Daoy (cell line): ENCODE measurements around the gene AS3MT. TPM values are rescaled to one million over a fixed set of nuclear protein-coding genes. Genes with fewer than 3 reads are reported as not detected.

Experiments used
- DNase-seq: peaks from one replicate; pipeline ENCODE4 v3.0.0-alpha.2; 2015; ENCODE audit warnings: low read depth
- total RNA-seq: library from RNA; depleted of rRNA; stranded (reverse); fragments of >200 nt; shearing (Covaris generic); gene quantifications from 2 replicates; pipeline ENCODE4 v1.2.3, GENCODE V29; 2014

The AS3MT gene
- total RNA-seq, 1 experiment from 2014 or later, result 0.34 TPM

DNA sequence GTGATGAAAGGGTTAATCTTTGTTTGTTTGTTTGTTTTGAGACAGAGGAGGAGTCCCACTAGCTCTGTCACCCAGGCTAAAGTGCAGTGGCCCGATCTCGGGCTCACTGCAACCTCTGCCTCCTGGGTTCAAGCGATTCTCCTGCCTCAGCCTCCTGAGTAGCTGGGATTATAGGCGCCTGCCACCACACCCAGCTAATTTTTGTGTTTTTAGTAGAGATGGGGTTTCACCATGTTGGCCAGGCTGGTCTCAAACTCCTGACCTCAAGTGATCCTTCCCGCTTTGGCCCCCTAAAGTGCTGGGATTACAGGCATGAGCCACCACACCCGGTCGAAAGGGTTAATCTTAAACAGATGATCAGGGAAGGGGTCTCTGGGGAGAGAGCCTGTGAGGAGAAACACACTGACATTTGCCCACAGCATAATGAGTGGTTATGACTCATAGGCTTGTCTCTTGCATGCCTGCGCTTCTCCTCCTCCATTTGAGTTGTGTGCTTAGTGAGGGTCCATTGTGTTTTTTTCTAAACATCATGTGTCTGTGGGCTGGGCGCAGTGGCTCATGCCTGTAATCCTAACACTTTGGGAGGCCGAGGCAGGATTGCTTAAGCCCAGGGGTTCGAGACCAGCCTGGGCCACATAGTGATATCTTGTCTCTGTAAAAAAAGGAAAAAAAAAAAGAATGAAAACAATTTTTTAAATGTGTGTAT, 13.4 kb upstream of the AS3MT start:
- peak; percentile 91 for DNase-seq

DNA sequence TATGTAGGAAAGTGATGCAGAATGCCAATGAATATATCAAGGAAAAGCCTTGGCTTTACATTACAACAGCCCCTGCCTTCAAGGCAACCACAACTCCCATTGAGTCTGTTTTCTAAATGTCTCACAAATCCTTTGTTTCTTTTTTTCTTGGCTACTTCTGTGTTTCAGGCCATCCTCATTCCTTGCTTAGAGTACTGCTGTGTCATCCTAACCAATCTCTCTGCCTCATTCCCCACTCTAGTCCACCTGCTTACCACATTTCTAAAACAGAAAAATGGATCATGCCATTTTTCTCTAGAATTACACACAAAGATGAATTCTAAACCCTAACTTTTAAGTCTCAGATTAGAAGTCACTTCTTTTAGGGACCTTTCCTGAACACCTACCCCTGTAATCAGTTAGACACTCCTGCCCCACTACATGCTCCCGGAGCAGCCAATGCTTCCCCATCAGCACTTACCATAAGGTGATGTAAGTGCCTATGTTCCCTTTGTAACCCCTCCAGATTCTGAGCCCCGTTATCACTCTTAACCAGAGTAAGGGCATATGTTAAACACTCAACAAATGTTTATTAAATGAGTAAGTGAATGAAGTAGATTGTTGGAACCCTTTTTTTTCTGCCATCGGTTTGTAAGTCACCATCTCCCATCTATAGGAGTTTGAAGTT, 12.4 kb upstream of the AS3MT start:
- no peak for DNase-seq

DNA sequence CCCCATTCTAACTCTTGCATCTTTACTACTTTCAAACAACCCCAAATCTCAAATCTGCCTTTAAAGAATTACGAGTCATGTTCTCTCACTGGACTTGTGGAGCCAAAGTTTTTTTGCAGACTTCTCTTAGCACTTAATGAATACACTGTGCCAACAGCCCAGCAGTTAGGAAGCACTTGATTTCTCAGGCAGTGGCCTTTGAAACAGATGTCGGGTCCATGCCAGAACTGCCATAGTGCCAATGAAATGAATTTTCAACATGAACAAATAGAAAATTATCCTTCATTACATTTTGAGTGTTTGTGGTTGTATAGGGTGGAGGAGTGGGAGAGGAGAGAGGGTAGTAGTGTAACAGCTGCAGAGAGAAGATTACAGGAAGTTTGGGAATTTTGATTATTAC, 9.4 kb upstream of the AS3MT start:
- DNase-seq, result no peak

DNA sequence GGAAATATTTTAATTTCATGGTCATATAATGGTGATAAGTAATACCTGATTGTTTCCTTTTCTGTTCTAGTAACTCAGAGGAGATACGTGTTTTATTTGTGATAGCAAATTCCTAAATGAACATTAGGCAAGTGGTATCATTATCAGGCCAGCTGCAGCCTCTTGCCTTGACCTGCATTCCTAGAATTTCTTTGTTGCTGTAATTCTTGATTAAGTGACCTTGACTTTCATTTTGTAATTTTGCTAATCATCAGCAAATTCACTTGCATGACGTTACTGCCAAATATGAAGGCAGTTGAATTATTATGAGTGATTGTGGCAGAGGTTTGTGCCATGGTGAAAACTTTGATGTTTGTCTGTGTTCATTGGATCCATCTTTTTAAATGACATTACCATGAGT, 5.6 kb upstream of the AS3MT start:
- no peak for DNase-seq

DNA sequence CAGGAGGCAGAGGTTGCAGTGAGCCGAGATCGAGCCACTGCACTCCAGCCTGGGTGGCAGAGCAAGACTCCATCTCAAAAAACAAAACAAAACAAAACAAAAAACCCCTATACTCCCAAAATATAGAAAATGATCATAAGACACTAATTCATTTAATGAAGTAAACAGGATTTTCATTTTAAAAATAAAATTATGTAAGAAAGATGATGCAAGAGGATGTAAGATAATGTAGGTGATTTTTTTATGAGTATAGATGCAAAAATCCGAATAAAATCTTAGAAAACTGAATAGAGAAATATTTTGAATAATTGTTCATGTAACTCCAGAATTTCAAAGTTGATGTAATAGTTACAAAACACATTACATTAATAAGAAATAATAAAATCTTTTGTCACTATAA, 3.6 kb upstream of the AS3MT start:
- no peak for DNase-seq

DNA sequence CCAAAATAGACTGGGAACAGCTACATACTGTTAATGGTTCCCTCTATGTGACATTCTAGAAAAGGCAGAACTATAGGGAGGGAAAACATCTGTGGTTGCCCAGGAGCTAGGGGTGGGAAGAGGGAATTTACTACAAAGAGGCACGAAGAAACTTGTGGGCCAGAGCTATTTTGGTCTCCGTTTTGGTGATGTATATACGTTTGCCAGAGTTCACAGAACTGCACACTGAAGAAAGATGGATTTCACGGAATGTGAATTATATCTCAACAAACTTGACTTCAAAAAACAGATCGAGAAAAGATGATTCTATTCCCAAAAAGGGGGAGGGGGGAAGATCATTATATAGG, 386 bp upstream of the AS3MT start:
- no peak for DNase-seq

DNA sequence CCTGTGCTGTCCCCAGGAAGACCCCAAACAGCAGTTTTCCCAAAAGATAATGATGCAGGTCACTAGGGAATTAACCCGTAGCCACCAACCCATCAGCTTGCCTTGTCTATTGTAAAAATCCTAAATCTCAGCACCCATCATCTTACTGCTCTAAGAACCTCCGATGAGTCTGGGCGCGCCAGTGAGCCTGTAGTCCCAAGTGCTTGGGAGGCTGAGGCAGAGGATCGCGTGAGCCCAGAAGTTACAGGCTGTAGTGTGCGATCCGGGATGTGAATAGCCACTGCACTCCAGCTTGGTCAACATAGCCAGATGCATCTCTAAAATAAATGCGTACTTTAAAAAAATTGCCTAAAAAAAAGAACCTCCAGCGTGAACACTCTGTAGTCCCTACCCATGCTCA, 951 bp downstream of the AS3MT start:
- no peak for DNase-seq

DNA sequence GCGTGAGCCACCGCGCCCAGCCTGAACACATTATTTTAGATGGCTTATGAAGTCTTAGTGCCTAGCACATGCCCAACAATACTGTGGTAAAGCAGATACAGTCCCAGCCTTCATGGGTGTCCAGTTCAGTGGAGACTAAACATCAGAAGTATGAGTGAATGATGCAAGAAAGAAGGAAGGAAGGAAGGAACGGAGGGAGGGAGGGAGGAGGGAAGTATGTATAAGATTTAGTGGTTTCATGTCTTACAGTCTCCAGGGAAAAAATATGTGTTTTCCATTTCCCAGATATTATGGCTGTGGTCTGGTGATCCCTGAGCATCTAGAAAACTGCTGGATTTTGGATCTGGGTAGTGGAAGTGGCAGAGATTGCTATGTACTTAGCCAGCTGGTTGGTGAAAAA, 2.9 kb downstream of the AS3MT start:
- no peak for DNase-seq

DNA sequence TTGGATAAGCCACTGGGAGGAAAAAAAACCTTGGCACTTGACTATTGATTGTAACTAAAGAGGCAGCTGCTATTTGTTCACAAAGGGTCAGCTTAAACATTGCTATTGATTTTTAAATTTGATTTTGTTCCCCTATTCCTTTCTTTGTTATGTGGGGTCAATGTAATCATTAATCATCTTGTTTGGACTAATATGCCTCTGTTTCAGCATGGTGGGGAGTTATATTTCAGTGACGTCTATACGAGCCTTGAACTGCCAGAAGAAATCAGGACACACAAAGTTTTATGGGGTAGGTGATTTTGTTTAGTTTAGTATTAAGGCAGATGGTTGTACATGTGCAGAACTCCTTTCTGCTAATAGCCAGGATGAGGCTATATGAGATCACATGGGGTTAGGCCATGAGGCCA, 7.5 kb downstream of the AS3MT start:
- DNase-seq, result no peak

DNA sequence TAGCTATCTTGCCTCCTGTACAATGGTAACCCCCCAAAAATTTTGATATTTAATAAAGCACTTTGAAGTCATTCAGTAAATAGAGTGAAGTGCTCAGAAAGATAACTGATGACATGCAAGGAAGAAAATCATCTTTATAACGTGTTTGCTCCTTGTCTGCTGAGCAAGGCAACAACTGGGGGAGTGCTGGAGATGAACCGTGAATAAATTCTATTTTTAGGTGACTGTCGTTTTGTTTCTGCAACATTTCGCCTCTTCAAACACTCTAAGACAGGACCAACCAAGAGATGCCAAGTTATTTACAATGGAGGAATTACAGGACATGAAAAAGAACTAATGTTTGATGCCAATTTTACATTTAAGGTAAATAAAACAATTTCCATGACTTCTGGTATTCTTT, 9.4 kb downstream of the AS3MT start:
- no peak for DNase-seq

DNA sequence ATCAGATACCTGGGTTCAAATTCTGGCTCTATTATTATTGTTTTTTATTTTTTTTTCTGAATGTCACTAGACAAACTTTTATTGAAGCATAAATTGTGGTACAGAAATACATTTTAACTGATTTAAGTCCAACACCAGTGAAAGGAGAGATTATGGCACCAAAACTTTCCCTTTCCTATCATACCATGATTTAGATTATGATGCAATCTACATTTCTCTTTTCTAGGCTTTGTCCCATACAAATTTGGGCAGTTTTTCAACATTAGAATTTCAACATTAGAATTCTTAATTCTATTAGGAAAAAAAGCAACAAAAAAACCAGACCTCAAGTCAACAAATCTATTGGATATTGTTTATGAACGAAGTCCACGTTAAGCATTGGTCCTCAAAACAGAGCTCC, 11.0 kb downstream of the AS3MT start:
- no peak for DNase-seq

DNA sequence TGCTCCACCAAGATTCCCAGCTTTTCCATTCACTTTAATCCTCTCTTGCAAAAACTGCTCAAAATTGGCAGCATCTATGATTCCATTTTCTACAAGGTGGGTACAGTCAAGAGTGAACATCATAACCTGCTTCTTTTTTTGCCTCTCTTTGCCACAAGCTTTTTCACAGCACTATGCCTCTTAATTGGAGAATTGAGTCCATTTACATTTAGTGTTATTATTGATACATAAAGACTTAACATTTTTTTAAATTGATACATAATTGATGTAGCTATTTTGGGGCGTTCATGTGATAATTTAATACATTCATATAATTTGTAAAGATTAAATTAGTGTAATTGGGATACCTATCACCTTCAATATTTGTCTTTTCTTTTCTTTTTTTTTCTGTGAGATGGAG, 18.8 kb downstream of the AS3MT start:
- DNase-seq, result no peak

DNA sequence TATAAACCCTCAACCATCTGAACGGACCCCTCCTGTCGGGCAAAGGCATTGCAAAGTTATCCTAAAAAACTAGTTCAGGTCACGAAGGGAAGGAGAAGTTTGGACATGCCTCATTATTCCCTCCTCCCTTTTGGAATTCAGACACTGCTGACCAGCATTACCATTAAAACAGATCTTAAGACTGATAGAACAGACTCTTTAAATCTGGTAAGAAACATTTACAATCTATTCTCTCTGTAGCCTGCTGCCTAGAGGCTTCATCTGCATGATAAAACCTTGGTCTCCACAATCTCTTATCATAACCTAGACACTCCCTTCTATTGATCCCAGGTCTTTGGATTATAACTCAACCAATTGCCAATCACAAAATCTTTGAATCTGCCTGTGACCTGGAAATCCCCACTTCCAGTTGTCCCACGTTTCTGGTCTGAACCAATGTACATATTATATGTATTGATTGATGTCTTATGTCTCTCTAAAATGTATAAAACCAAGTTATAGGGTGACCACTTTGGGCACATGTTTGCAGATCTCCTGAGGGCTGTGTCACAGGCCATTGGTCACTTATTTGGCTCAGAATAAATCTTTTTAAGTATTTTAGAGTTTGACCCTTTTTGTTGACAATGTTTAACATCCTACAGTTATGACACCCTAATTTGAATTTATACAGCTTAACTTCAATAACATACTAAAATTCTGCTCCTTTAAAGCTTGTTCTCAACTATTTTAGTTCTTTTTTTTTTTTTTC, 25.4 kb downstream of the AS3MT start:
- no peak for DNase-seq

DNA sequence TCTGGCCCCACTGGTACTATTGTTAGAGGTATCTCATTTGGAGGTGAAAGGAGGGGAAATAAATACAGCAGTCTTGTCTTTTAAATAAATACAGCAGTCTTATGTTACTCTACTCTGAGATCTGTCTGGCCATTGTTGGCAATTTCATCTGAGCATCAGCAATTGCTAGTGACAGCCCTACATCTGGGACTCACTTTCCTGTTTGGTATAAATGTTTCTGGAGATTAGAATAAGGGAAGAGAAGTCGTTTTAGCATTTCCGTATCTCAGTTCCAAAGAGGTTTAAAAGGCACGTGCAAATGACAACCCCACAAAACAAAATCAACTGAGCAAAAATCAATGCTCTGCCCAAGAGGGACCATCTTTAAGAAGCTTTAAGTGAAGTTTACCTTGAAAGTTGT, 30.7 kb downstream of the AS3MT start:
- DNase-seq, result no peak

DNA sequence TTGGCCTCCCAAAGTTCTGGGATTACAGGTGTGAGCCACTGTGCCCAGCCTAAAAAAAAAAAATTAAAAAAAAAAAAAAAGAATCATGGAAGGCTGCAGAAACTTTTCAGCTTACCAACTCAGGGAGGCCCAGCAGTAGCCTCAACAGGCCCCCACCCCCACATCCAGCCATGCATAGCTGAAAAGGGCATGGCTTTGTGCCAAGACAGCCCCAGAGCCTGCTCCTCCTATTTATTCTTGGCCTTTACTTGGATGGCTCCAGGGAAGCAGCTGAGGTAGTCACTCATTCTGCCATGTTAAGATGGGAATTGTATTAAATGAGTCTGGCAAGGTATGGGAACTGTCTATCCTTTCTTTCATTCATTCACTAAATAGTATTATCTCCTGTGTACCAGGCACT, 35.1 kb downstream of the AS3MT start:
- DNase-seq, result no peak

DNA sequence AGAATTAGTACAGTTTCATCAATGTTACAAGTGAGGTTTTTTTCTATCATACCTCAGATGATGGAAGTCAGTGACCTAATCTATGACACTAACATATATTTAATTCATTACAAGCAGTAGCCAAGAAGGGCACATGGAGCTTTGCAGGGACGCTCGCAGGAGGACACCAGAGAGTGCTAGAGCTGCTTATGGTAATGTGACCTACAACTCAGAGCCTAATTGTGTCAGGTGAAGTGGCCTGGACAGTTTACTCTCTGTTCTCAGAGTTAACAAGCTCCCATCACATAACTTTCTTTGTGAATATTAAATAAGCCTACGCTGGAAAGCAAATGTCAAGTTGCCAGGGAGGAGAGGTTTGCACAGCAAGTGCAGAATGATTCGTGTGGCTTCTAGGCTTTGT, 37.2 kb downstream of the AS3MT start:
- no peak for DNase-seq

DNA sequence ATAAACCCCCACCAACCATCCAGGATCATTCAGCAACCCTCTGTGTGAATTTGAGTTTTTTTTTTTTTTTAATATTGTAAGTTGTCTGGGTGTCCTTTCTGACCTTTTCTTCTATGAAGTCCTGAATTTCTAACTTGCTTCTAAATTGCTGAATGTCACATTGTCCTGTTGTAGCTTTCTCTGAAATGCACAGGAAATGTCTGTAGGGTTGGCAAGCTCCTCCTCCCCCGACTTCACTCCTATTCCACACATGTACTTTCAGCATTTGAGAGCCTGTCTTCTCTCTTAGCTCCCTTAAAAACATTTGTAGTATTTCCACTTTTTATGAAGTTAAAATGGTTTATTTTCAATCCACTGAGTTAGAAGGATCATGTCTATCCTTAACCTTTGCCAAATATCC, 45.5 kb downstream of the AS3MT start:
- DNase-seq, result no peak

DNA sequence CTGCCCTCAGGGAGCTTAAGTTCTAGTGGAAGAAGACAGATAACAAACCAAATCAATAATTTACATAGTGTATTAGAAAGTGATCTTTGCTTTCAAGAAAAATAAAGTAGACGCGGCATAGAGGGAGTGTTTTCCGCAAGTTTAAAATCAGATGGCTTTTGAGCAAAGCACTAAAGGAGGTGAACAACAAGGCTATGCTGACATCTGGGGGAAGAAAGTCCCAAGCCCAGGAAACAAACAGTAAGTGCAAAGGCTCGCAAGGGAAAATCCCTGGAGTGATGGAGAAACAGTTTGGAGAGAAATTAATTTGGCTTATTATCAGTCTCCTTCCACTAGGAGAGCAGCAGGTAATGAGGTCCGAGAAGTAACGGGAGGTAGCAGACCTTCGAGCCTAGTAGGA, 46.9 kb downstream of the AS3MT start:
- DNase-seq, result no peak

DNA sequence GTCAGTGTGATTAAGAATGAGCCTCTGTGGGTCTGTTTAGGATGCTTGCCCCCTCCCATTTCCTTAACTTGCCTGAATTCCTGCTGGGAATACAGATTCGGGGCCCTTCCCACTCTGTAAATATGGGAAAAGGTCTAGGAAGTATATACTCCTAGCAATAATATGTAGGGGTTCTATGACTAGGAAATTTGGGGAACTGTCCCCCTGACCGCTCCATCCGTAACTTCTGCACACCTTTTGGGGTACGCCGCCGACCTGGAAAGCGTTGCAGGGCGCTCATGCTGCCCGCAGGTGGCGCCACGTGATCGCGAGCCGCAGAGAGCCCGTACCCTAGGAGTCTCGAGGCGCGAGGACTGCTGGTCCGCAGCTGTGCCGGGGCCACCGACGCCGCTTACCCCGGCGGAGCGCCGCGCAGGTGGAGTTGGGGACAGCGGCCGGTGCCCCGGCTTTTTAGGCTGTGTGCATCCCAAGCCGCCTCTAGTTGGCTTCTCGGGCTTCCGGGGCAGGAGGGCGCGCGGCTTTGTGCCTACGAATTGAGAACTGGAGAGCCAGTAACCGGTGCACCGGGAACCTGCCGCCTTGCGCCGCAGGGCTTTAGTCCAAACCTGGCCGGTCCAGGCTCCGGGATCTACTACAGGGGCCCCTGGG, 48.2 kb downstream of the AS3MT start:
- peak; percentile 80 for DNase-seq

DNA sequence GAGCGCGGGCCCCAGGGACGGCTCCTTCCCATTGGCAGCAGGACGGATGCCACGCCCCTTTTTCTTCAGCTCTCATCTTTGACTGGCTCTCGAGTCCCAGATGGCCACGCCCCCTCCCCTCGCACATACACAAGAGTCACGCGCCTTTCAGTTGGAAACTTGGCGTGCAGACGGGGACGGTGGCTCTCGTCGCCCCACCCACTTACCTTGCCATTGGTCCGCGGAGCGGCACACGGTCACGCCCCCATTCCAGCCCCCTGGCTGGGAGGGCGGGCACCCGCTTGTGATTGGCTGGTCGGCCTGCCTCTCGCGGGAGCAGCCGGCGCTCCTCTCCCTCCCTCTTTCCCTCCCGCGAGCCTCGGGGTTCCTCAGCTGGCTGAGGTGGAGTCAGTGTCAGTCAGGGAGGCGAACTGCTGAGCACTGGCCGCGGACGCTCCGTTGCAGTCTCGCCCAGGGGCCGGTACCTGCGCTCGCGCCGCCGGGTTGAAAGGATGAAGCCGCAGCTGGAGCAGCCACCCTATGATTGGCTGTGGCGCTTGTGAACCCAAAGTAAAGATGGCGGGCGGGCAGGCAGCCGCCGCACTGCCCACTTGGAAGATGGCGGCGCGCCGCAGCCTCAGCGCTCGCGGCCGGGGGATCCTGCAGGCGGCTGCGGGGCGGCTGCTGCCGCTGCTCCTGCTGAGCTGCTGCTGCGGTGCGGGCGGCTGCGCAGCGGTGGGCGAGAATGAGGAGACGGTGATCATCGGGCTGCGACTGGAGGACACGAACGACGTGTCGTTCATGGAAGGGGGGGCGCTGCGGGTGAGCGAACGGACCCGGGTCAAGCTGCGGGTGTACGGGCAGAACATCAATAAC, 48.9 kb downstream of the AS3MT start, which contains the start of gene CNNM2:
Gene CNNM2 (plus strand): TSS at position 333 of the 855 bp plus-strand sequence. CDS start 187 bp downstream, at position 520.
- peak; percentile 99 for DNase-seq

DNA sequence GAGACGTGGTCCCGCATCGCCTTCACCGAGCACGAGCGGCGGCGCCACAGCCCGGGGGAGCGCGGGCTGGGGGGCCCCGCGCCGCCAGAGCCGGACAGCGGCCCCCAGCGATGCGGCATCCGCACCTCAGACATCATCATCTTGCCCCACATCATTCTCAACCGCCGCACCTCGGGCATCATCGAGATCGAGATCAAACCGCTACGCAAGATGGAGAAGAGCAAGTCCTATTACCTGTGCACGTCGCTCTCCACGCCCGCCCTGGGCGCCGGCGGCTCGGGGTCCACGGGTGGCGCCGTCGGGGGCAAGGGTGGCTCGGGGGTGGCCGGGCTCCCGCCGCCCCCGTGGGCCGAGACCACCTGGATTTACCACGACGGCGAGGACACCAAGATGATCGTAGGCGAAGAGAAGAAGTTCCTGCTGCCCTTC, 49.6 kb downstream of the AS3MT start:
- DNase-seq, result peak; percentile 20
